NK-92 (cell line): ENCODE results near the gene FIBCD1.

Experiments used
- DNase-seq: peaks from one replicate; lab custom pipeline; 2025; ENCODE audit not compliant: unreplicated experiment; lab: John Stamatoyannopoulos, UW

Gene FIBCD1

DNA sequence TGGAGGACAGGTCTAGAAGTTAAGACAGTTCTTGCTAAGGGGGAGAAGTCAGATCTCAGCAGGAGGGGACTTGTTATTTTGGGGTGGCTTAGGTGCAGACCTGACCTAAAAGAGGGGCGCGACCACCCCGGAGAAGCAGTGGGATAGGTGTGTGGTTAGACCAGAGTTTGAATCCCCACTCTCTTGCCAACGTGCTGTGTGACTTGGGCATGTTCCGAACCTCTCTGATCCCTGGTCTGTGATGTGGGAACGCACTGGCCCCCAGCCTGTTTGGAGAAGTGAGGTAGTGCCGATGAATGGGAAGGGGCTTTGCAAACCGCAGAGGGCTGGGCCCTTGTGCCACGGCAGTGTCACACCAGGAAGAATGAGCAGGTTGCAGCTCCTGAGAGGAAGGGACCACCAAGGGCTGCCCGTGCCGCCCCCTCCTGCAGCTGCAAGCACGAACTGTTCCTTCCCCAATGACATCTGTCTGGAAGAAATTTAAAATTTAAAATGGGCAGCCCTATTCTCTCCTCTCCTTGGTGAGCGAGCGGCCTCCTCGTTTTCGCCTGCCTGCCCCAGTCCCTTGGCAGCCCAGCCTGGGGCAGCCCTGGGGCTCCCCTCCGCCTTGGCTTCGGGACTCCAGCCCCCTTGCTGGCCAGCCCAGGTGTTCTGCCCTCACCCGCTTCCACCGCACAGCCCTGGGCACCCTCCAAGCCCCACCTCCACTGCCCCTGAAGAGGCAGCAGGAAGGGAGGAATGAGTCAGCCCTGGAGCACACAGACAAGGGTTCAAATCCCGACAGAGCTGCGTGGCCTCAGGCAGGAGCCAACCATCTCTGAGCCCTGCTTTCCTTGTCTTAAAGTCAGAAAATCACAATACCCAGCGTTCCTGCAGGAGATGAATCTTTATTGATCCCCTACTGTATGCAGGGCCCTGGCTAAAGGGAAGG lies 1.6 kb downstream of the FIBCD1 start:
- DNase-seq: no peak

DNA sequence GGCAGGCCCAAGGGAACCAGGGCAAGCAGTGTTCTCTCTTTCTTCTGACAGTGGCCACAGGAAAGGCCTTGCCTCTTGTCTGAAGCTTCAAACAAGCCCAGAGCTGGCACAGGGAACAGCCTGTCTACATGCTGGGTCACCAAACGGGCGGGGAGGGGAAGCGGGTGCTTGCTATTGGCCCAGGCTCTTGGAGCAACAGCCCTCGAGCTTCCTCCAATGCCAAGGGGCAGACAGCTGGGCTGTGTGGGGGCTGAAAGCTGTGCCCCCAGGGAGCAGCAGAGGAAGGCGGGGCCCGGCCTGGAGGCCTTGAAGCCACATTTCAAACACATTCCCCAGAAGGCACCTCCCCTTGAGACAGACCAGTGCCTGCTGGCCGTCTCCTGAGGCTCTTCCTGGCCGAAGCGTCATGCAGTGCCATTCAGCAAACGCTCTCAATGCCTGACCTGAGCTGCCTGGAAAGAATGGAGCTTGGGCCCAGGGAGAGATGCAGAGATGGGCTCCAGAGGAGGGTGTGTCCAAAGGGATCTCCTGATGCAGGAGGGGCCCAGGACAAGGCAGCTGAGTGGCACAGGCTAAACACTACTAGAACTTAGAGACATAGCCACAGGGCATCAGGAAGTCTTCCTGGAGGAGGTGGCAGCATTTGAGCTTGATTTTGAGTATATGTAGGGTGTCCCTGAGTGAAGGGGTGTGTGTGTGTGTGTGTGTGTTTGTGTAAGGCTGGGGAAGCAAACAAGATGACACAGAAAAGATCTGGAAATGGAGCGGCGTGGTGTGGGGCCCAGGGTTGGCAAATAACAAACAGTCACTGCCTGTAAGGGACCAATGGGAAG lies 2.5 kb downstream of the FIBCD1 start:
- no peak for DNase-seq

DNA sequence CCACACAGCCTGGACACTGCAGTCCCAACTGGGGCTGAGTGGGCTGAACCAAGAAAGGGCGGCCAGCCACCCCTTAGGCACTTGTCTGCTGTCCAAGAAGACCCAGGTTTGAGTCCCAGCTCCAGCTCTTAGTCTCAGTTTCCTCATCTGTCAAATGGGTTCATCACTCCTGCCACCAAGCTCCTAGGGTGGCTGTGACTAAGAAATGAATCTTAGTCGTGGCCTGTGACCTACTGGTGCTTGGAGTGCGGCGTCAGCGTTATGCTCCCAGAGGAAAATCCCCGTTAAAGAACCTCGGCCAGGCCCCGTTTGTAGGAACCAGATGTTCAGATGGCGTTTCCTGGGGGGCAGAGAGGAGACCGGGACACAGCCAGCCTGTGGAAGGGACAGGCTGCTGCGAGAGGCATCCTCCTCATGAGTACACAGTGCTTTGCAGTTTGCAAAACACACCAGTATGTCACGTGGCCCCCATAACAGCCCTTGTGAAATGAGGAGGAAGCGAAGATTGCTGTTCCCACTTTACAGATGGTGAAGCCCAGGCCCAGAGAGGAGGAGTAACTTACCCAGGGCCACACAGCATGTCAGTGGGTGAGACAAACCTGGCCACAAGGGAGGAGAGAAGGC lies 3.3 kb downstream of the FIBCD1 start:
- no peak for DNase-seq

DNA sequence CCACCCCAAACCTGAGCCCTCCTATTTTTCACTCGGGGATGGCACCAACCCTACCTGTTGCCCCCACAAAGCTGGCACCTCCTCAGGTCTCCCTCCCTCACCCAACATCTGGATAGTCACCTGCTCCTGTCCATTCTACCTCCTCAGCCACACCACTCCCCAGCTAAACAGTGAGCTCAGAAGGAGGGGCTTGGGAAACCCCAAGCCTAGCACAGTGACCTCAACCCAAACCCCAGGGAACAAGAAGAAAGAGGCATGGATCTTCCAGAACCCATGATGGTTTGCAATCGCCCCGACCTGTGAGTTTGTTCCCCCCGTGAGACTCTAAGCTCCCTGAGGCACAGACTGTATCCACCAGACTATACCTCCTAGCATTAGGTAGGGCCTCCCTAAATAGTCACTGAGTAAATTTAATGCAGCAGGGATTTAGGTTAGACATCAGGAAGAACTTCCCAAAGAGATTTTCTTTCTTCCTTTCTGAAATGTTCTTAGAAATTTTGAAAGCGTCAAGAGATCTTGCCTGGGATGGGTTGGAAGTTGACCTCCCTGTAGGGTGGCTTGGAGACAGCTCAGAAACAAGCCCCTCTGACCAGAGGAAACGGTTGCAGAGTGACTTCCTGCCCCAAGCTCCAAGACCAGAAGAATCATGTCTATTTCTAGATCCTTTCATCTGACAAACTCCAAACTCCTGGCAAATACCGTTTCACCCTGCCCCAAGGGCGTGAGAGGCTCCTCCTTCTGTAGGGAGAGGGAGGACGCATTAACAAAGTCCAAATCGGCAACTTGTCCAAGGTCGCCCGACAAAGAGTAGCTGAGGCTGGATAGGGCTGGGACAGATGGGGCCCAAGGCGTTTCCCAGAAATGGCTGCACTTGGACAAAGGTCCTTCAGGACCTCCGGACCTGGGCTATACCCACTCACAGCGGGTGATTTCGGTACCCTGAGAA lies 4.1 kb downstream of the FIBCD1 start:
- DNase-seq: no peak

DNA sequence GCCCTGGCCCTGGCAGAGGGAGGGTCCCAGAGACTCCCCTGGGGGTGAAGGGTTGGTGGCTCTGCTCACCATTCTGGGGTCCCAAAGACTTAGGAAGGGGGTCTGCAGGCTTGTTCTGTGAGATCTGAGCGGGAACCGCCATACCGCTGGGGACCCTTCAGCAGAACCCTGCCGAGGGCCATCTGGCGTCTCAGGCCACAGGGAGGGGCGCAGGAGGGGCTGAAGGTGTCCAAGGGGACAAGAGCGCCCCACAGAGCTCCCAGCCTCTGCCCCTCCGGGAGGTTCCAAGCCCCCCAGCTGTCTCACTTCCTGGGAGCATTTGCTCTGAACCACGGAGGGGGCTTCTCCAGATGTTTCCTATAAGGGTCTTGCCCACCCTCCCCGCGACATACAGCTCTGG lies 4.8 kb downstream of the FIBCD1 start:
- no peak for DNase-seq

DNA sequence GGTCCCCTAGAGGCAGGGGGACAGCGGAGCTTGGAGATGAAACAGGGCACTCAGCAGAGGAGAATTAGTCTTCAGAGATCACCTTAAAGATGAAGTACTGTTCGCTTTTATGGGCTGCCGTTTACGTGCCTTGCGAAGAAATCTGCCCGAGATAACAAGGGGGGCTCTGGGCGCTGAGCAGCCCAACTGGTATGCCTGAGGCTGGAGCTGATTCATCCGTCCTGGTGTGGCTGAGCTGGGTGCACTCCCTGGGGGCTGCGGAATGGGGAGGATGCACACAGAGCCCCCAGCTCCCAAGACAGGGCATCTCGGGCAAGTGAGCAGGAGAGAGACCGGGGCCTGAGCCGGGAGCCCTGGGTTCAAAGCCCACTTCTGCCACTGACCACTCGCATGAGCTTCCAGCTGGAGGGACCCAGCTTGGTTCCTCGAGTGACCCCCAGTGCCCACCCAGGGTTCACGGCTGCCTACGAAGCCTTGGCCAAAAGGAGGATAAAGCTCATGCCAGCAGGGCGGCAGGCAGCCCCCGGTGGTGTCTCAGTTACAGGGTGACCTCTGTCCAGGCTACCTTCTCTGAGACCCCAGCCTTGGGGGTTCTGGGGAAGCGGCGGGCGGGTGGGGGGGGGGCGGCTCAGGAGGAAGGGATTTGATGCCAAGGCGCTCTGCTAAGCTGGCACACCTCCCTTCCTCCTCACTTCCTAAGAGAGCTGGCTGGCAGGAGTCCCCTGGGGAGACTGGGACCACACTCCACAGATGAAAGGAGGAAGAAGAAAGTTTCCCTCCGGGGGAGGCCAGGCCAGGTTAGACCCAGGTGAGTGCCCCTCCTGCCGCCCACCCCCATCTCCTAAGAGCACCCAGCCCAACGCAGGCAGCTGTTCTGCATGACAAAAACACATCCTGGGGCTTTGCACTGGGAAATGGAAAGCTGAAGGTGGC lies 5.7 kb downstream of the FIBCD1 start:
- DNase-seq: no peak

DNA sequence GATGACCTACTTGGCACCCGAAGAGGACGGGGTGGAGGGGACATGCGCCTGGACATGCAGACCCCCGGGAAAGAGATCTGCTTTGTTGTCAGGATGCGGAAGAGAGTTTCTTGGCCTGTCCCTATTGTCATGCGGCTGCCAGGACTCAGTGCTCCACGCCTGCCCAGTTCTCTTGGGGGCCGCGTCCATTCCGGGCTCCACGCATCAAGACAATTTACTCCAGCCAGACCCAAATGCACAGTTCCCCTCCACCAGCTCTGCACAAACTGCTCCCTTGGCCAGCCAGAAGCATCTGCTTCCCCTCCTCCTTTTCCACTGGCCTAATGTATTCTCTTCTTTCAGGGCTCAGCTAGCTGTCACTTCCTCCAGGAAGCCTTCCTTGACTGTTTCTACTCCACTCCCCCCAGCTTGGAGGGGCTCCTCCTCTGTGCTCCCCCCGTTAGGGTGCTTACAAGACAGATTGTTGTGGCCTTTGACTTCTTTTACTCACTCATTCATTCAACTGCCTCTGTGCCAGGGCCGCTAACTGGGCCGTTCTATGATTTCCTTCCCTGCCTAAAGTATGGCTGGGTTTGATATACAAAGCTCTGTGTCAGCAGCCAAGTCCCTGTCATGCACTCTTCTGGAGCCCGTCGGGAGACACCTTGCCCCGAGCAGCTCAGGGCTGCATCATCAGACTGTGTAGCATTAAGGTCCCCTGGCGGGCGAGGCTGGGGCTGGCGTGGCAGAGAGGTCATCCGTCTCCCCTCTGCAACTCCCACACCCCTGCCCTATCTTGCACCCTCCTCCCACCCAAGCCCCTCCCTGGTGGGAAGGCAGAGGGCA lies 6.6 kb downstream of the FIBCD1 start:
- DNase-seq: no peak

DNA sequence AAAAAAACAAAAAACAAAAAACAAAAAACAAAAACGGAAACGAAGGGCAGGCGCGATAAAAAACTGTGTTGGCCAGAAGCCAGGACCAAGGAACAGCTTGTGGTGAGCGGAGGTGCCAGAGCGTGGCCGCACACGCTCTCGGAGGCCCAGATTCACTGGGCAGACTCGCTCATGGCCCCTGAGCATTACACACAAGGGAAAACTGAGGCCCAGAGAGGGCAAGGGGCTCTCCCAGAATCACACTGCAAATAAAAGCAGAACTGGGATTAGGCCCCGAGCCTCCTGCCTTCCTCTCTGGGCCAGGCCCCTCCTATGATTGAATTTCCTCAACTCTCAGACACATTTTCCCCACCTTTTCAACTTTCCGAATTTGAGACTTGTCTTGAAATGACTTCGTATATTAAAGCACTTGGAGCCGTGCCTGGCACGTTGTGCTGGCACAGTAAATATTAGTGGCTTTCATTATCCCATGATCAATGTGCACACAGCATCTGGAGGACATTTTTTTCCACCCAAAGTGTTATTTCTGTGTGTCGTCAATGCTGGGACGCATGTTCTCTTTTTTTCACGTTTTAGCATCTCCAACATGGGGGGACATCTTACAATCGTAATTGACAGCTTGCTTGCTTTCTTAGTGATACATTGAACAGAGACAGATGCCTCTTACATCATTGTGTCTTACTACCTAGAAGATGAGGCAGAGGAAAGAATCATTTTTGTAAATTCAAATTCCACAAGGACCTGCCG lies 7.4 kb downstream of the FIBCD1 start:
- no peak for DNase-seq

DNA sequence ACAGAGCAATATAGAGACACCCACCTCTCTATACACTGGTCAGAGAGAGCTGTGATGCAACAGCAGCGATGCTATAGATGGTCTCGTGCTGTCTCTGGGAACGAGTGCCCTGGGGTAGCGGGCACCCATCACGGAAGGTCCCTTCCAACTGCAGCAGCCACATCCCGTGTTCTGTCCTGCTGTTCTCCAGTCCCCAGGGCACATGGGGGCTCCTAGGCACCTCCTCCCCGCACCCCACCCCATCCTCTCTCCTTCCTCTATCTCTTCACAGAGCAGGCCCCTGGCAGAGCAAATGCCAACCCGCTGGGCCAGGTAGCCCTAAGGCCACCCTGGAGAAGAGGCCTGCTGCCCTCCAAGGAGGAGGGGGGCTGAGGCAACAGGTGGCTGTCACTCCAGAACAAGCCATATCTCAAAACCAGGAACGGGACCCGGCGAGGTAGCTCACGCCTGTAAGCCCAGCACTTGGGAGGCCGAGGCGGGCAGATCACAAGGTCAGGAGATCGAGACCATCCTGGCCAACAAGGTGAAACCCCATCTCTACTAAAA lies 8.2 kb downstream of the FIBCD1 start:
- DNase-seq: no peak

DNA sequence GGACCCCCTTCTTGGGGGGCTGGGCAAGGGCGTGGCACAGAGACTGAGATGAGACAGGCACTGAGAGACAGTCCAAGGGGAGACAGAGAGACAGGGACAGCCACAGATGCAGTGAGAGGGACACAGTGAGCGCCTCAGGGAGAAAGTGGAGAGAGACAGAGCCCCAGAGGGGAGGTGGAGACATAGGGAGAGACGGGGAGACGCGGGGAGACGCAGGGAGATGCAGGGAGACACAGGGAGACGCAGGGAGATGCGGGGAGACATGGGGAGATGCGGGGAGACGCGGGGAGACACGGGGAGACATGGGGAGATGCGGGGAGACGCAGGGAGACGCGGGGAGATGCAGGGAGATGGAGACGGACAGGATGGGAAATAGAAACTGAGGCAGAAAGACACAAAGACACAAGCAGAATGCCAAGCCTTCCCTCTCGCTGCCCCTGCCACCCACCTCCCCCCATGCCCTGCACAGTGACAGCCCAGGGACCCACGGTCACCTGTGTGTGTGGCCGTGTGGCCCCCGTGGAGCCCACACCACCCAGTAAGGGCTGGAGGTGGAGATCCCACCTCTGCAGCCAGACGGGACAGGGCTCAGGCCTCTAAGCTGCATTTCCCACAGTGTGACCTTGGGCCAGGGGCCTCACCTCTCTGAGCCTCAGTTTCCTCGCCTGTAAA lies 8.8 kb downstream of the FIBCD1 start:
- DNase-seq: no peak

DNA sequence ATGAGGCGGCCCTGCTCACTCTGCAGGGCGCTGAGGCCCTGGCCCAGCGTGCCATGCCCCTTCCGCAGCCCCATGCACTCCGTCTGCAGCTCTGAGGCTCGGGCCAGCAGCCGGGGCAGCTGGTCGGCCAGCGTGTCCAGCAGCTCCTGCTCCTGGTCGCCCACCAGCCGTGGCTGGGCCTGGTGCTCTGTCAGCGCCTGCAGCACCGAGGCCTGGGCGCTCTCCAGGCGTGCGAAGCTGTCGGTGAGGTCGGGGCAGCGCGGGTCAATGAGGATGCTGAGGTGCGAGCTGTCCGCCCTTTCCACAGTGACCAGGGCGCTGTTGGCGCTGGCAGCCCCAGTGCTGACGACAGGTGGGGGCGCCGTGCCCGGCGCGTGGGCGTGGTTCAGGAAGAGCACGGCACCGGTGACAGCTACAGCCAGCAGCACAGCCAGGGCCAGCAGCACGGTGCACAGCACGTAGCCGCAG lies 9.4 kb downstream of the FIBCD1 start:
- DNase-seq: no peak

DNA sequence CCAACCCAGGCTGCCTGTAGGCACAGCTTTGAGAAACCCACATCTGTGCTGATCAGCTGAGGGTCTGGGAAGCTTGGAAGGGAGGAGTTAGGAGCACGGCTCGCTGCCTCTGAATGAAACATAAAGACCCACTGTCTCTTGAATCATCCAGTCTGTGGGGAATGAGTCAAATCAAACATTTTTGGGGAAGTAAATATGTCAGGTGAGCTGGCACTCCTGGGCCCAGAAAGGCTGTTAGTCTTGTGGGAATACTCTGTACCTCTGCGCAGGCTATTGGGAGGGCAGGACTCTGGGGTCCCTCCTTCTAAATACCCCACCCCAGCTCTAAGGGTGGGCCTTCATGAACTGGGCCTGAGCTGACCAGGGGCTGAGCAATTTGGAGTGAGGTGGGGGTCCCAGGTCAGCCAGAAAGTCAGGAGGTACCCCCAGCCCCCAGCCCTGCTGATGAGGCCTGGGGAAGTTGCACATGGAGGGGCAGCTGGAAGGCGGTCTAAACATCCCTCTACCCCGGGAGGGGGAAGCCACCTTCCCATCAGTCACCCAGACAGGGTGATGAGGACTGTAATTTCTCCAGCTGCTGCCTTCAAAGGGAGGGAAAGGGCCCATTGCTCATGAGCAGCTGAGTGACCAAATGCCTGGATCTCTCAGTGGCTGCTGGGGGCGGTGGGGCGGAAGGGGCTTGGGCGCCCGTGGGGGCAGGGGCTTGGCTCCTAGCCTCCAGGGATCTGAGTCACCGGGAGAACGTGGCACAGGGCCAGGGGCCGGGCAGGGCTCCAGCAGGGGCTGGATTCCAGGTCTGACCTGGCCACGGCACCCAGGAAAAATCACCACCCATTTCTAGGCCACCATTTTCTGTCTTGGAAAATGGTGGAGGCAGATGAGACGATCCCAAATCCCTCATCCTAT lies 10.8 kb downstream of the FIBCD1 start:
- DNase-seq: no peak

DNA sequence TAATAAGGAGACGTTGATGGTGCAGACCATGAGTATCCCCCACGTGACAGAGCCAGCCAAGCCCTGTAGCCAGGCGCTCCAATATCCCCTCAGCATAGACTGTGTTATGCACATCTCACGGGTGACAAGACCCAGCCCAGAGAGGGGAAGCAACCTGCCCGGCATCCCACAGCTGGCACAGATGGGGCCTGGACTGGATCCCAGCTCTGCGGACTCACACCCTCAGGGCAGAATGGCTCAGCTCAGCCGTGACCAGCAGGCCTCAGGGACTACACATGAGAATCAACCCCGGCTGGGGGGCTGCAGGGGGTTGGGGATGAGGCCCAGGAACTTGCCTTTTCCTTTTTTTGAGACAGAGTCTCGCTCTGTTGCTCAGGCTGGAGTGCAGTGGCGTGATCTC lies 11.7 kb downstream of the FIBCD1 start:
- DNase-seq: no peak

DNA sequence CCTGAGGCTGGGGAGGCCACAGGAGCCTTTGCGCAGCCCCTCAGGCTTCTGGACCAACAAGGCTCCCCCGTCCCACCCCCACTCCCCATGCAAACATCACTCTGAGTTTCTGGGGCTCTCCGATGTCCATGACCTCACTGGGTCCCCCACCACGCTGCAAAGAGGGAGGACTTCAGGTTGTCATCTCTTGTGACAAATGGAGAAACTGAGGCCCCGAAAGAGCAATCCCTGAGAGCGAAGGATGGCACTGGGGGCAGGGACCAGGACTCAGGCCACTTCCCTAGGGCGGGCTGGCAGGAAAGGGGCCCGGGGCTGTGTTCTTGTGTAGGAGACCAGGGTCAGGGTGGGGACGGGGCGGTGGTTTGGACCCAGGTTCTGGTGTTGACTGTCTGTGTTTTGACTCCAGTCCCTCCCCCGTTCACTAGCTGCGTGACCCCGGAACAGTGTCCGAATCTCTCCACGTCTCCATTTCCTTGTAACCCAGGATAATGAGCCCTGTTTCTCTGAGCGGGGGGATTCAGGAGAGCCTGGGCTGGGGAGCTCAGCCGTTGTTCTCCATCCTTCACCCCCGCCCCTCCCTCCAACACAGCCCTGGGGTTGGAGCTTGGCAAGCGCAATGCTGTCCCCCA lies 13.9 kb downstream of the FIBCD1 start:
- no peak for DNase-seq

DNA sequence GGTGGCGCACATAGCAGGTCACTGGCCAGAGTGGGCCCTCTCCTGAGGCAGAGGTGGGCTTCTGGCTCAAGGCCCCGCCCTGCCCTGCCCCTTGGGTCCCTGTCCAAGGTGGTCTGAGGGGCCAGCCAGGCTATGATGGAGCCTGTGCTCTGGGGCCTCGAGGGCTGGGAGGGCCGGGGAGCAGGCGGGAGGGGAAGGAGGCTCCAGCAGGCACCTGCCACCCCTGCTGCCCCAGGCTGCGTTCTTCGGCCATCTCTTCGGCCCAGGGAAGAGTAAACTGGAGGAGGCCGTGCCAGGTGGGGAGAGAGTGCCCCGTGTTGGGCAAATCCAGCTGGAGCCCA lies 14.6 kb downstream of the FIBCD1 start:
- no peak for DNase-seq
